HepG2 (cell line): ENCODE data around the gene SDCCAG8. TPM values are rescaled to one million over a fixed set of nuclear protein-coding genes. Genes with fewer than 3 reads are reported as not detected.

Experiments used
- HNRNPLL ChIP-seq: fragments of 200-400 bp; formaldehyde crosslinking; IDR thresholded peaks from 2 replicates; pipeline ENCODE4 v1.6.1; 2017; ENCODE audit warnings: mild to moderate bottlenecking, low read depth, low read length; ENCODE audit not compliant: poor library complexity, severe bottlenecking
- NAIF1 ChIP-seq: sonication (generic); formaldehyde crosslinking; IDR thresholded peaks from 2 replicates; pipeline ENCODE4 v1.5.0; 2020; ENCODE audit warnings: mild to moderate bottlenecking, missing genetic modification reagents, borderline replicate concordance
- PHF5A ChIP-seq: IDR thresholded peaks from one replicate; pipeline ENCODE4 v1.6.1; 2018; ENCODE audit warnings: low read depth, missing genetic modification reagents; ENCODE audit not compliant: unreplicated experiment
- PHF8 ChIP-seq: sonication (generic); formaldehyde crosslinking; IDR thresholded peaks from 2 replicates; pipeline ENCODE4 v1.5.0; 2020; ENCODE audit warnings: missing genetic modification reagents
- RCOR2 ChIP-seq: IDR thresholded peaks from 2 replicates; pipeline ENCODE4 v1.6.1; 2016; ENCODE audit warnings: missing biosample characterization, missing genetic modification reagents
- SRSF1 ChIP-seq: fragments of 200-400 bp; formaldehyde crosslinking; optimal IDR thresholded peaks from 2 replicates; pipeline ENCODE3; 2017; ENCODE audit warnings: mild to moderate bottlenecking, low read depth, low read length, moderate library complexity
- TAF1 ChIP-seq: sonication (generic); formaldehyde crosslinking; IDR thresholded peaks from 2 replicates; pipeline ENCODE4 v1.4.0; 2020; ENCODE audit warnings: missing genetic modification reagents
- ZFP36L2 ChIP-seq: sonication (generic); formaldehyde crosslinking; IDR thresholded peaks from 2 replicates; pipeline ENCODE4 v1.4.0; 2020; ENCODE audit warnings: missing genetic modification reagents
- ZNF136 ChIP-seq: sonication (generic); formaldehyde crosslinking; IDR thresholded peaks from 2 replicates; pipeline ENCODE4 v1.8.1; 2022; ENCODE audit warnings: low read depth, mild to moderate bottlenecking, moderate library complexity, missing genetic modification reagents
- ZNF232 ChIP-seq: sonication (generic); formaldehyde crosslinking; IDR thresholded peaks from 2 replicates; pipeline ENCODE4 v1.4.0; 2020; ENCODE audit warnings: missing genetic modification reagents, borderline replicate concordance
- ZNF282 ChIP-seq: fragments of 450-650 bp; IDR thresholded peaks from 2 replicates; pipeline ENCODE4 v1.6.1; 2018; ENCODE audit not compliant: partially characterized antibody
- ZNF333 ChIP-seq: sonication (generic); formaldehyde crosslinking; IDR thresholded peaks from 2 replicates; pipeline ENCODE4 v1.4.0; 2020; ENCODE audit warnings: mild to moderate bottlenecking, missing genetic modification reagents, borderline replicate concordance
- ZNF549 ChIP-seq: sonication (generic); formaldehyde crosslinking; IDR thresholded peaks from 2 replicates; pipeline ENCODE4 v1.5.0; 2020; ENCODE audit warnings: missing genetic modification reagents
- ZNF562 ChIP-seq: sonication (generic); formaldehyde crosslinking; IDR thresholded peaks from 2 replicates; pipeline ENCODE4 v1.8.0; 2022; ENCODE audit warnings: missing genetic modification reagents, borderline replicate concordance
- polyA plus RNA-seq, 8 experiments: library from polyadenylated mRNA; depleted of rRNA in 3 of 8; stranded (reverse) in 7 of 8; unstranded in 1 of 8; fragments of >200 nt; fragmentation: Illumina TruSeq in 4 of 8; extraction: Trizol in 4 of 8; gene quantifications; 2 replicates each; pipeline versions ENCODE4 v1.2.1 to v1.2.3, GENCODE V29; 2011 to 2016; ENCODE audit warnings: low read depth in 4 of 8, missing spikeins in 1 of 8, mixed read lengths in 1 of 8; ENCODE audit not compliant: insufficient read depth in 1 of 8
- total RNA-seq, 5 experiments: library from RNA; depleted of rRNA; stranded (reverse); fragments of >200 nt; fragmentation: Illumina TruSeq; extraction: Trizol; gene quantifications; 2 replicates each; pipeline ENCODE4 v1.2.3, GENCODE V29; 2016; ENCODE audit warnings: low read depth in 1 of 5
- TF ChIP-seq, protein P1 (sequence below): sonication (generic); formaldehyde crosslinking; IDR thresholded peaks from 2 replicates; pipeline ENCODE4 v1.8.0; 2022; ENCODE audit warnings: mild to moderate bottlenecking, missing genetic modification reagents, borderline replicate concordance
- TF ChIP-seq, protein P2 (sequence below), 2 experiments: sonication (generic) in 1 of 2; formaldehyde crosslinking in 1 of 2; IDR thresholded peaks; 2 replicates each; pipeline versions ENCODE4 v1.6.1 to v1.9.0; 2014 to 2022; ENCODE audit warnings: antibody characterized with exemption in 1 of 2, borderline replicate concordance in 1 of 2, inconsistent platforms in 1 of 2, low read depth in 1 of 2, missing genetic modification reagents in 1 of 2
- TF ChIP-seq, protein P3 (sequence below): sonication (generic); formaldehyde crosslinking; IDR thresholded peaks from 2 replicates; pipeline ENCODE4 v1.4.0; 2020; ENCODE audit warnings: missing genetic modification reagents

SDCCAG8 gene
- total and polyA plus RNA-seq, 2 of the 13 experiments (the other 11 are each of a cell fraction or from before 2014, with no cell fraction given): 9.5 to 13.4 TPM

DNA sequence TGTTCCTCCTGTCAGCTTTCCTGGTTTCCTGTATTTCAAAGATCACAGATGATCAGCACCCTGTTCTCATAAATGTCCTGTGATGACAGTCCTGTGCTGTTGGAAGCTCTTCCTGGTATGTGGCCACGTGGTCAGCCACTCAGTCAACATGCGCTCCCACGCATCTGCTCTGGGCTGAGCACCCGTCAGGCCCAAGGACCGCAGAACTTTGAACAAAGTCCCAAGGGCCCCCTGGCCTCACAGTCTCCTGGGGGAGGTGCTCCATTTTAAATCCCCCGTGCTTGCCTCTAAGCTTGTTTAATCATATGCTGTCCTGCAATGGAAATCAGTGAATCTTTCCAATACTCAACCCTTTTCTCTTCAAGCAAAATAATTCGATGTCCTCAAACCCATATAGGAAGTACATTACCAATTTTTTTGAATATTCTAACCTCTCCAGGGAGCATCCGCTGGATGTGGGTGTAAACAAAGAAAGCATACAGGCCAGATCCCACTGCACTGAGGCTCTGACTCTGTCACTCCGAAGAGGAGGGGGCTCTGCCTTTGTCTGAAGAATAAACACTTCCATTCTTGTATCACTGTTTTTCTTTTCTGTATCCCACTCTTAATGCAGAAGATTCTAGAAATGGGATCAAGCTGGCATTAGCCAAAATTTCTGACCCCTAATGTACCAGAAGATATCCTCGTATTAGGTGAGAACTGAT lies 250.3 kb downstream of the SDCCAG8 start (continued):
- no peak for TF ChIP-seq RCOR2 (CRISPR knock-in tag)
- TF ChIP-seq TAF1 (CRISPR knock-in tag): no peak
- no peak for TF ChIP-seq ZNF549 (CRISPR knock-in tag)
- TF ChIP-seq PHF5A (CRISPR knock-in tag): no peak
- TF ChIP-seq ZFP36L2 (CRISPR knock-in tag): no peak
- no peak for TF ChIP-seq SRSF1
- peak; percentile 74; the same call in 1 of the 2 replicates for TF ChIP-seq ZNF232 (CRISPR knock-in tag)
- TF ChIP-seq PHF8 (CRISPR knock-in tag): no peak
- TF ChIP-seq ZNF333 (CRISPR knock-in tag): no peak
- no peak for TF ChIP-seq ZNF282
- TF ChIP-seq HNRNPLL: no peak
- TF ChIP-seq, protein P1, sequence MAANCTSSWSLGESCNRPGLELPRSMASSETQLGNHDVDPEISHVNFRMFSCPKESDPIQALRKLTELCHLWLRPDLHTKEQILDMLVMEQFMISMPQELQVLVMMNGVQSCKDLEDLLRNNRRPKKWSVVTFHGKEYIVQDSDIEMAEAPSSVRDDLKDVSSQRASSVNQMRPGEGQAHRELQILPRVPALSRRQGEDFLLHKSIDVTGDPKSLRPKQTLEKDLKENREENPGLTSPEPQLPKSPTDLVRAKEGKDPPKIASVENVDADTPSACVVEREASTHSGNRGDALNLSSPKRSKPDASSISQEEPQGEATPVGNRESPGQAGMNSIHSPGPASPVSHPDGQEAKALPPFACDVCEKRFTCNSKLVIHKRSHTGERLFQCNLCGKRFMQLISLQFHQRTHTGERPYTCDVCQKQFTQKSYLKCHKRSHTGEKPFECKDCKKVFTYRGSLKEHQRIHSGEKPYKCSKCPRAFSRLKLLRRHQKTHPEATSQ (CRISPR knock-in tag): no peak
- no peak for TF ChIP-seq ZNF136 (CRISPR knock-in tag)
- 0 out of 2 replicates have a peak, but pooled peaks have one; percentile 40 for TF ChIP-seq NAIF1 (CRISPR knock-in tag)
- TF ChIP-seq, protein P2, sequence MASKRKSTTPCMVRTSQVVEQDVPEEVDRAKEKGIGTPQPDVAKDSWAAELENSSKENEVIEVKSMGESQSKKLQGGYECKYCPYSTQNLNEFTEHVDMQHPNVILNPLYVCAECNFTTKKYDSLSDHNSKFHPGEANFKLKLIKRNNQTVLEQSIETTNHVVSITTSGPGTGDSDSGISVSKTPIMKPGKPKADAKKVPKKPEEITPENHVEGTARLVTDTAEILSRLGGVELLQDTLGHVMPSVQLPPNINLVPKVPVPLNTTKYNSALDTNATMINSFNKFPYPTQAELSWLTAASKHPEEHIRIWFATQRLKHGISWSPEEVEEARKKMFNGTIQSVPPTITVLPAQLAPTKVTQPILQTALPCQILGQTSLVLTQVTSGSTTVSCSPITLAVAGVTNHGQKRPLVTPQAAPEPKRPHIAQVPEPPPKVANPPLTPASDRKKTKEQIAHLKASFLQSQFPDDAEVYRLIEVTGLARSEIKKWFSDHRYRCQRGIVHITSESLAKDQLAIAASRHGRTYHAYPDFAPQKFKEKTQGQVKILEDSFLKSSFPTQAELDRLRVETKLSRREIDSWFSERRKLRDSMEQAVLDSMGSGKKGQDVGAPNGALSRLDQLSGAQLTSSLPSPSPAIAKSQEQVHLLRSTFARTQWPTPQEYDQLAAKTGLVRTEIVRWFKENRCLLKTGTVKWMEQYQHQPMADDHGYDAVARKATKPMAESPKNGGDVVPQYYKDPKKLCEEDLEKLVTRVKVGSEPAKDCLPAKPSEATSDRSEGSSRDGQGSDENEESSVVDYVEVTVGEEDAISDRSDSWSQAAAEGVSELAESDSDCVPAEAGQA (IDR thresholded peaks at IDR 0.05; ENCODE audit: low read depth): no peak
- TF ChIP-seq, protein P2 (CRISPR knock-in tag; IDR thresholded peaks at IDR 0.05; ENCODE audit: borderline replicate concordance): no peak
- TF ChIP-seq, protein P3, sequence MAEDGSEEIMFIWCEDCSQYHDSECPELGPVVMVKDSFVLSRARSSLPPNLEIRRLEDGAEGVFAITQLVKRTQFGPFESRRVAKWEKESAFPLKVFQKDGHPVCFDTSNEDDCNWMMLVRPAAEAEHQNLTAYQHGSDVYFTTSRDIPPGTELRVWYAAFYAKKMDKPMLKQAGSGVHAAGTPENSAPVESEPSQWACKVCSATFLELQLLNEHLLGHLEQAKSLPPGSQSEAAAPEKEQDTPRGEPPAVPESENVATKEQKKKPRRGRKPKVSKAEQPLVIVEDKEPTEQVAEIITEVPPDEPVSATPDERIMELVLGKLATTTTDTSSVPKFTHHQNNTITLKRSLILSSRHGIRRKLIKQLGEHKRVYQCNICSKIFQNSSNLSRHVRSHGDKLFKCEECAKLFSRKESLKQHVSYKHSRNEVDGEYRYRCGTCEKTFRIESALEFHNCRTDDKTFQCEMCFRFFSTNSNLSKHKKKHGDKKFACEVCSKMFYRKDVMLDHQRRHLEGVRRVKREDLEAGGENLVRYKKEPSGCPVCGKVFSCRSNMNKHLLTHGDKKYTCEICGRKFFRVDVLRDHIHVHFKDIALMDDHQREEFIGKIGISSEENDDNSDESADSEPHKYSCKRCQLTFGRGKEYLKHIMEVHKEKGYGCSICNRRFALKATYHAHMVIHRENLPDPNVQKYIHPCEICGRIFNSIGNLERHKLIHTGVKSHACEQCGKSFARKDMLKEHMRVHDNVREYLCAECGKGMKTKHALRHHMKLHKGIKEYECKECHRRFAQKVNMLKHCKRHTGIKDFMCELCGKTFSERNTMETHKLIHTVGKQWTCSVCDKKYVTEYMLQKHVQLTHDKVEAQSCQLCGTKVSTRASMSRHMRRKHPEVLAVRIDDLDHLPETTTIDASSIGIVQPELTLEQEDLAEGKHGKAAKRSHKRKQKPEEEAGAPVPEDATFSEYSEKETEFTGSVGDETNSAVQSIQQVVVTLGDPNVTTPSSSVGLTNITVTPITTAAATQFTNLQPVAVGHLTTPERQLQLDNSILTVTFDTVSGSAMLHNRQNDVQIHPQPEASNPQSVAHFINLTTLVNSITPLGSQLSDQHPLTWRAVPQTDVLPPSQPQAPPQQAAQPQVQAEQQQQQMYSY (CRISPR knock-in tag): no peak
- no peak for TF ChIP-seq ZNF562 (CRISPR knock-in tag)
